Upper lobe of left lung (tissue), 6 donors: ENCODE results near the gene ADAMTS13. TPM values are rescaled to one million over a fixed set of nuclear protein-coding genes. Genes with fewer than 3 reads are reported as not detected.

ENCODE experiments used
- ATAC-seq, 2 donors: fragments of 200-7000 bp; cut with Tn5 transposase; one replicate each; pipeline ENCODE4 v1.9.1; 2022; ENCODE audit warnings: mild to moderate bottlenecking in 2 of 2, moderate library complexity in 2 of 2; ENCODE audit not compliant: low FRiP score in 2 of 2
- DNase-seq, 2 donors: peaks; one replicate each; pipeline ENCODE4 v3.0.0-alpha.2; 2019 to 2020
- H3K27ac ChIP-seq, 4 donors: fragments of 200-600 bp; sonication (generic); one replicate each; pipeline ENCODE4 v1.5.1; 2016 to 2019
- H3K27me3 ChIP-seq, 4 donors: fragments of 200-600 bp; sonication (generic); one replicate each; pipeline ENCODE4 v1.5.1; 2017 to 2019
- H3K36me3 ChIP-seq, 4 donors: fragments of 200-600 bp; sonication (generic); one replicate each; pipeline ENCODE4 v1.5.1; 2016 to 2019
- H3K4me1 ChIP-seq, 4 donors: fragments of 200-600 bp; sonication (generic); one replicate each; pipeline ENCODE4 v1.5.1; 2018 to 2019
- H3K4me3 ChIP-seq, 4 donors: fragments of 200-600 bp; sonication (generic); one replicate each; pipeline ENCODE4 v1.5.1; 2017 to 2019; ENCODE audit warnings: mild to moderate bottlenecking in 2 of 4, moderate library complexity in 1 of 4
- H3K9me3 ChIP-seq, 4 donors: fragments of 200-600 bp; sonication (generic); one replicate each; pipeline ENCODE4 v1.5.1; 2018 to 2019
- CTCF ChIP-seq, 6 experiments: fragments of 450-650 bp in 4 of 6; fragments of 200-600 bp in 2 of 6; sonication (generic) in 2 of 6; IDR thresholded peaks; one replicate each; pipeline ENCODE4 v1.5.1; 2016 to 2019; ENCODE audit warnings: antibody characterized with exemption in 6 of 6
- EP300 ChIP-seq, 4 donors: sonication (generic); formaldehyde crosslinking; IDR thresholded peaks; one replicate each; pipeline ENCODE4 v1.5.1; 2017; ENCODE audit warnings: antibody characterized with exemption in 4 of 4, control low read depth in 2 of 4
- POLR2A ChIP-seq, 4 donors: fragments of 450-650 bp; IDR thresholded peaks; one replicate each; pipeline ENCODE4 v1.5.1; 2016 to 2017; ENCODE audit warnings: antibody characterized with exemption in 4 of 4, mild to moderate bottlenecking in 2 of 4
- POLR2AphosphoS5 ChIP-seq, 2 donors: sonication (generic); formaldehyde crosslinking; IDR thresholded peaks; one replicate each; pipeline ENCODE4 v1.5.1; 2017; ENCODE audit warnings: antibody characterized with exemption in 2 of 2
- WGBS, 2 donors: methylation state at CpG; one replicate each; pipeline ENCODE4 v1.1.5; 2017 to 2018; 5-methylcytosine and 5-hydroxymethylcytosine counted together
- total RNA-seq, 6 donors: library from RNA; depleted of rRNA in 4 of 6; stranded (reverse); fragments of >200 nt in 4 of 6; gene quantifications; one replicate each; pipeline versions ENCODE4 v1.1.0 to v1.2.1, GENCODE V29; 2016 to 2021
- donor health status: DM: no; HTN: no; CAD: no; lungs with moderate emphysema.
- donor health status: DM: no; HTN: yes; CAD: no; lungs with severe emphysema.

ADAMTS13 gene
- total RNA-seq, 6 donors from 2014 or later = 1.4 to 9.4 (median 2.5) TPM

- TF ChIP-seq POLR2AphosphoS5 (IDR thresholded peaks at IDR 0.05) (peak; percentile 56 to 72), POLR2A (IDR thresholded peaks at IDR 0.05) (peak in 2 of 4 donors; percentile 40 to 59), CTCF (IDR thresholded peaks at IDR 0.05) (peak in 2 of 6 experiments; percentile 11 to 23), EP300 (IDR thresholded peaks at IDR 0.05) (no peak)
- 1% methylated on average over 41 to 44 of the region's 75 CpGs for WGBS, 2 donors
Measured at GRCh38 chr9:133417541-133418461, 4.4 kb upstream of the ADAMTS13 start, which contains the start of gene REXO4. Gene REXO4, minus strand, starts transcription at chr9:133418010. Its CDS starts 166 bp downstream, at chr9:133417844.

GRCh38 chr9:133419005-133419404 is 3.2 kb upstream of the ADAMTS13 start:
- Histone ChIP-seq H3K36me3 (peaks cover 0 to 18% (median 8%) of the 10 kb centered on the region in 4 donors), H3K9me3 (no peaks in the 10 kb centered on the region), H3K27me3 (no peaks in the 10 kb centered on the region), H3K4me1 (peaks cover 19 to 41% (median 25%) of the 10 kb centered on the region in 4 donors), H3K27ac (no peak overlapping the region), H3K4me3 (no peak overlapping the region)
- 79% methylated on average over 13 of the region's 13 CpGs for WGBS, 2 donors
- TF ChIP-seq POLR2AphosphoS5 (IDR thresholded peaks at IDR 0.05) (no peak), EP300 (IDR thresholded peaks at IDR 0.05) (no peak), POLR2A (IDR thresholded peaks at IDR 0.05) (no peak), CTCF (IDR thresholded peaks at IDR 0.05) (no peak)
- ATAC-seq (no peak), DNase-seq (no peak)

More at GRCh38 chr9:133417541-133418461, 4.4 kb upstream of the ADAMTS13 start, which contains the start of gene REXO4:
- Histone ChIP-seq H3K36me3 (peaks cover 0 to 31% (median 17%) of the 10 kb centered on the region in 4 donors), H3K27ac (peak within 1 kb of the TSS; percentile 69 to 90 (median 87)), H3K4me1 (peaks cover 19 to 41% (median 25%) of the 10 kb centered on the region in 4 donors), H3K9me3 (no peaks in the 10 kb centered on the region), H3K27me3 (no peaks in the 10 kb centered on the region), H3K4me3 (peak within 1 kb of the TSS; percentile 86 to 95 (median 88))
- DNase-seq (peak; percentile 77 to 93), ATAC-seq (peak; percentile 93 to 96)

GRCh38 chr9:133420392-133420827 is 1.8 kb upstream of the ADAMTS13 start:
- TF ChIP-seq POLR2A (IDR thresholded peaks at IDR 0.05) (no peak), POLR2AphosphoS5 (IDR thresholded peaks at IDR 0.05) (no peak), EP300 (IDR thresholded peaks at IDR 0.05) (no peak), CTCF (IDR thresholded peaks at IDR 0.05) (no peak)
- H3K27ac ChIP-seq = no peak overlapping the region
- no peaks in the 10 kb centered on the region for H3K27me3 ChIP-seq
- 61 to 65% methylated on average over 5 of the region's 5 CpGs for WGBS, 2 donors
- H3K9me3 ChIP-seq = no peaks in the 10 kb centered on the region
- peaks cover 19 to 40% (median 24%) of the 10 kb centered on the region in 4 donors for H3K4me1 ChIP-seq
- no peak overlapping the region for H3K4me3 ChIP-seq
- DNase-seq = no peak
- ATAC-seq = no peak
- H3K36me3 ChIP-seq = peaks cover 0 to 4% (median 0%) of the 10 kb centered on the region in 4 donors

GRCh38 chr9:133423216-133423615 is 1.0 kb downstream of the ADAMTS13 start:
- H3K4me1 ChIP-seq = peaks cover 7 to 21% (median 9%) of the 10 kb centered on the region in 4 donors
- H3K36me3 ChIP-seq = no peaks in the 10 kb centered on the region
- TF ChIP-seq POLR2A (IDR thresholded peaks at IDR 0.05) (no peak), CTCF (IDR thresholded peaks at IDR 0.05) (no peak), EP300 (IDR thresholded peaks at IDR 0.05) (no peak), POLR2AphosphoS5 (IDR thresholded peaks at IDR 0.05) (no peak)
- H3K9me3 ChIP-seq = no peaks in the 10 kb centered on the region
- DNase-seq (no peak), ATAC-seq (no peak)
- peaks cover 0 to 3% (median under 1%) of the 10 kb centered on the region in 4 donors for H3K27me3 ChIP-seq
- WGBS, 2 donors = 29 to 36% methylated on average over 3 of the region's 3 CpGs
- H3K27ac ChIP-seq = peak overlapping the region in 1 of 4 donors; percentile 16
- H3K4me3 ChIP-seq = no peak overlapping the region
